ENCODE measurements around the gene AKAP9.
"Not testable (repeated sequence)": the region's sequence is repeated elsewhere in the genome, so short reads cannot be mapped to it uniquely, and the experiment has no call there.

Gene AKAP9

DNA sequence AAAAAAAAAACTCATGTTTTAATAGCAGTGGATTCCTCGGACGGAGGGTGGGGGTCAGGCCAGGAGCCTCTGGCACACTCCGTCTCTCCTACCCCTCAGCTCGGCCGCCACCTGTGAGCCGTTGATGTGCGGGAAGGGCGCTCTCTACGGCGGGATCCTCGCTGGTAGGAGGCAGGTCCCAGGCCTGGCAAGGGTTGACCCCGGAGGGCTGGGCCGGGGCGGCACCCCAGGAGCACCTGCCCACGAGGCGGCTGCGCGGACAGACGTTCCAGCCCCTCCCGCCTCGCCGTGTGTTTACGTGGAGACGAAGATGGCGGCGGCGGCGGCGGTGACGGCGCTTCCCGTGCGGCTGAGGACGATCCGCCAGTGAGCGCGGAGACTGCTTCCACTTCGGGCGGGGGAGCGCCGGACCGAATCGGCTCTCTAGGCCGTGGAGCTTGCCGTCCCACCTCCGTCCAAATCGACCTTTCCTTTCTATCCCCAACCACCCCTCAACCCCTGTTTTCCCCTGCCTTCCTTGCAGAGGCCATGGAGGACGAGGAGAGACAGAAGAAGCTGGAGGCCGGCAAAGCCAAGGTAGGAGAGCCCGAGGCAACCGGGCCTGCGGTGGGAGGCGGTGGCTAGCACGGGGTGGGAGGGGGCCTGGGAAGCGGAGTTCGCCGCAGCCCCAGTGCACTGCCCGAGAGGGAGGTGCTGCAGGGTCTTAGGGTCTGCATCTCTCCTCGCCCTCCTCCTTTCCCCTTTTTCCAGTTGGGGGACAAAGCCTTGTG, at the start of gene AKAP9:
AKAP9 (plus strand) TSS at position 291 of the 770 bp plus-strand sequence; CDS start at position 529, 238 bp downstream.
- DNase-seq: peak; percentile 88

DNA sequence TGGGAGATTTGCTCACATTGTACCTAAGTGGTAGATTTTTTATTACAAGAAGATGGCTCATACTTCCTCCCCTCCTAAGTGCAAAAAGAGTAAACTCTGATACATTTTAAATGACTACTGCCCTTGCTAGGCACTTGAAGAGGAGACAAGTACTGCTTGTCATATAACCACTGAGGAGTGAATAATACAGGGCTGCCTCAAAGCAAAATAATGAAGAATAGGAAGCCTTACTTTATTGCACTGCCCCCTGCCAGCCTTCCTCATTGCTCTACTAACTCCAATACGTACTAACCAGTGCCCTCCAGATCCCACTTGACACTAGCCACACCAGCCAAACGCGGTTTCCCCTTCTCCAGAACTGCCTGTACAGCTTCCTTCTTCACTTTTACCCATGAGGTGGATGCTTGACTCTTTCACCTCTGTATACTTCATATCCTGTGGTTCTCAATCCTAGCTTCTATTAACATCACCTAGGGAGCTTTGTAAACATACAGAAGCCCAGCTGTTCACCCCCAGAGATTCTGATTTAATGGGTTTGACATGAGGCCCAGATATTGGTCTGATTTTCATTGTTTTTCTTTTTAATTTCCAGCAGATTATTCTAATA, 48.5 kb upstream of the AKAP9 start:
- peak; percentile 38 for DNase-seq

DNA sequence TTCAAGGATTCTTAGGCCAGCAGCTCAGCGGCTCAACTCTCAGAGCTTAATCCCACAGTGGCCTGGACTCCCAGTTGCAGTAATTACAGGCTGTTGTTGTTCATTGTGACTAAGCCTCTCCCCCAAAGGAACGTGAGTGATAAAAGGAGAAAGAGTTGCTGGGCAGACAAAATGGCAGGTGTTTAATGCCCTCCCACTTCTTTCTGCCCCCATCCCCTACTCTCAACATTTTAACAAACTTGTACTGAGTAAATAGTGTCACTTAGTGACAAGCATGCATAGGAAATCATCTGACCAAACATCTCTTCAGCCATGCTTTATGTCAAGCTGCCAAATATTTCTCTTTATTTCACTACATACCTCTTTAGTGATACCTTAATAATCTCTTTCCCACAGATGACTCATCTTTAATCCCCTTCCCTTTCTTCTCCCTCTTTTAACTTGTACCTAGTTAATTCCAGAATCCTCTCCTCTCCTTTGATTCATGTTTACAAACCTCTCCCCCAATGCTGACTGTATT, 47.8 kb upstream of the AKAP9 start:
- DNase-seq: peak; percentile 25

DNA sequence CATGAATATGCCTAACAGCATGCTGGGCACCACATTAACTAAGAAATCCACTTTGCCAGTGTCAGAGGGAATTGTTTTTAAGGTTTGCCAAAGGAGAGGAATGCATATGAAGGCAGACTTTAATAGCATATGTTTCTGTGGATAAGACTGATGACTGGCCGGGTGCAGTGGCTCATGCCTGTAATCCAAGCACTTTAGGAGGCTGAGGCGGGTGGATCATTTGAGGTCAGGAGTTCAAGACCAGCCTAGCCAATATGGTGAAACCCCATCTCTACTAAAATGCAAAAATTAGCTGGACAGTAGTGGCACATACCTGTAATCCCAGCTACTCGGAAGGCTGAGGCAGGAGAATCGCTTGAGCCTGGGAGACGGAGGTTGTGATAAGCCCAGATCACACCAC, 47.0 kb upstream of the AKAP9 start:
- not testable (repeated sequence) for DNase-seq

DNA sequence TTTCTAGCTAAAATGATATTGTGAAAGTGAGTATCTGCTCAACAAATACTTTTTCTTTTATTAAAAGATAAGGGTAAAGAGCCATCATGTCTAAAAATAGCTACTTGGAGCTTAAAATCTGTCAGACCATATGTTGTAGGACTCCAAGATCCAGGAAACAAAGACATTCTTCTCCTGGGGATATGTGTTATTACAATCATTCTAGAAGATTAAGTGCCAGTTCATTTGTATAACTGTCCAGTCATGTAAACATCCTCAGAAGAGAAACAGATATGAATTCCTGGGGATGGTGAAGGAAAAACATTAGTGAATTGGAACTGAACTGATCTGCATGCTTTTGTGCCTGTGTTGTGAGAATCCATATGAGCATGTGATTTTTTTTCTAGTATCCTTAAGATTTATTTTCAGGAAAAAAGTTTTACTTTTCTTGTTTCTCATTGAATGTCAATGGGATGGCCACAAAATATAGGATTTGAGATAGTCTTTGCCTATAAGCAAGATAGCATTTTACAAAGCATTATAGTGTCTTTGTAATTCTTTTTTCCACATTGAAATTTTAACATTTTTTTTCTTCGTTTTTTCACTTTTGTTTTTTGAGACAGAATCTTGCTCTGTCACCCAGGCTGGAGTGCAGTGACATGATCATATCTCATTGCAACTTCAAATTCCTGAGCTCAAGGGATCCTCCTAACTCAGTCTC, 45.7 kb upstream of the AKAP9 start:
- DNase-seq: peak; percentile 75

DNA sequence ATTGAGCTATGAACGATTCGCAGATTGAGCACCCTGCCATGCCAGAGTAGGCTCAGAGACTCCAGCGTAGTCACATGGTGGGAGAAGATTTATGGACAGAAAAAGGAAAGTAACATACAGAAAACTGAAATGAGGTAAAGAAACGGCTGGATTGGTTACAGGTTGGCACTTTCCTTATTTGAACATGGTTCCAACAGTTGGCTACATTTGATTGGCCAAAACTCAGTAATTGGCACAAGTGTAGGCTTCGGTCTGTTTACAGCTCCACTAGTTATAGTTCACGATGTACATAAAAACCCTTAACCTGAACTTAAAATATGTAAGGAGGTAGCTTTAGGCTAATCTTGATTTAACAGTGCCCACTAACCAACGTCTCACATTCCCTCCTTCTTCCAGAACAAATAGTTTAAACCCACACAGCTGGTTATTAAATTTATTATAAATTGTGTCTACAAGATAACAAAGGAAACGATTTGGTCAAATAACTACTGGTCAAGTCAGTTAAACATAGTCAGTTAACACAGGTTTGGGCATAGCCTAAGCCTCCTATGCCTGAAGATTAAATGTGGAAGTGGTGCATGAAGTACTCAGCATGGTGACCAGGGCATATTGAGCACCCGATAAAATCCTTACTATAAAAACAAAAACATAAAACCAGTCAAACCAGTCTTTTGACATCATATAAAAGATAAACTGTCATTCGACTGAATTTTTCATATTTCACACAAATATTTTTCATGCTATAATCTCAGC, 42.2 kb upstream of the AKAP9 start:
- DNase-seq: no peak

DNA sequence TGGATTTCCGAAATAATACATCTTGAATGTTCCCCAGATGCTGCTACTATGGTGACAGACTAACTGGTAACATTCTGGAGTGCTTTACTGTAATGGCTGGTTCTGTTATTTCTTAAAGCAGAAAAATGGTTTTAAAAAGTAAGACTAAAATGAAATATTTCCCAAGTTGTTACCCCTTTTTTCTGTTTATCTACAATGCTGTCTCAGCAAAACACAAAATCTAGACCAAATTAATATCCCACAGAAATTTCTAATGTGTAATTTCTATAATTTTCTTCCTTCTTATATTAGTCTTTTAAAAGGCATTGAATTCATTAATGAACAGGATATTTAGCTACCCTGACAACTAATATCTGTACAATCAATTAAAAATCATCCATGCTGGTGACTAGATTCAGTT, 41.1 kb upstream of the AKAP9 start:
- no peak for DNase-seq

DNA sequence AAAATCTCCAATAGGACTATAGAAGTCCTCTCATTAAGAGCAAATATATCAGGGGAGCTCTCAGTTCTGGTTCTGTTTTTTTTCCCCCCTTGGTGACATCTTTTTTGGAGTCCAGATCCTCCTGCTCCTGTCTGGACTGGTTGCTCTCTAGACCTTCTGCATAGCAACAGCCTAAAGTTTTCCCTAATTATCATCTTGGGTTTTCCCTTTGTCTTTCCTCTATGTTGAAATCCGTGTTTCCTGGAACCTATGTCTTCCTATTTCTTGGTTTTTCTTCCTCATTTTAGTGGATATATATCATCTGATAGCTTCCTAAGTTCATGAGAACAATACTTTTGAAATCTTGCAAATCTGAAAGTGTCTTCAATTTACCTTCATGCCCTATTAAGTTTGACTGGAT, 30.5 kb upstream of the AKAP9 start:
- no peak for DNase-seq

DNA sequence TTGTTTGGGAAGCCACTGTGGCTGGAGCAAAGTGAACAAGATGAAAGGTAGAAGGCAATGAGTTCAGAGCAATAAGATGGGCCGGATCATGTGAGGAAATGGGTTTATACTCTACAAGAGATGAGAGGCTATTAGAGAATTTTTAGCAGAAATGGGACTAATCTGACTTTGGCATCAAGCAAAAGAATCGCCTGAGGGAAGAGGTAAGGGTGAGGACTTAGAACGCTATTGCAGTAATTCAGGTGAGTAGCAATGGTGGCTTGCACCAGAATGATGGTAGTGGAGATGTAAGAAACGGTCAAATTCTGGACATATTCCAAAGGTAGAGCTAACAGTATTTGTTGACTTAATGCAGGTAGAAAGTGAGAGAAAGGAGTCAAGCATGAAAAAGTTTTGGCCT, 29.5 kb upstream of the AKAP9 start:
- no peak for DNase-seq

DNA sequence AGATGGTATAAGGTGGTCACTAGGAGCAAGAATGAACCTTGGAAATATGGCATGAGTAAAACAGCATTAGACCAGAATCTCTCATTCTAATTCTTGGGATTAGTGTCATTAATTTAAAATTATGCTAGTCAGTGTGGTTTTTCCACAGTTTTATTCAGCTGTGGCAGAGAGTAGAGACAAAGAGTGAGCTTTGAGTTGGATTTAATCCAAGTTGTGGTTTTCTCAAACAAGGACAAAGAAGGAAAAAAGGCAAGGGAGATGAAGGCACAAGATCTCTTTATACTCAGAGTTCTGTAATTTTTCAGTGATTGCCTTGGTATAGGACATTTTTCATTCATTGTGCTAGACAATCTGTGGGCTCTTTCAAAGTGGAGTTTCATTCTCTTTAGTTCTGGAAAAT, 28.2 kb upstream of the AKAP9 start:
- no peak for DNase-seq

DNA sequence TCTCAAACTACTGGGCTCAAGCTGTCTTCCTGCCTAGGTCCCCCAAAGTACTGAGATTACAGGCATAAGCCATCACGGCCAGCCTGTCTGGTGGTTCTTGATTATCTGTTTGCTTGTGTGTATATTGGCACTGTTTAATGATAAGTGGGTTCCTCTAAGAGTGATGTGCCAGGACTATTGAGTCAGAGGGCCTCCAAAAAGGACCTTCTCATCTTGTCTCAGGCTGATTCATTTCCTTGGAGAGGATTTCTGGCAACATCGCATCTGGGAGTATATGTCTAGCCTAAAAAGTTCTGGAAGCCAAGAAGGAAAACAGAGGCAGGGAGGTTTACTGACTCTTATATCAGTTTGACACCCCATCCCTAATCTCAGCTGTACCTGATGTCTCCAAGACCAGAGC, 27.1 kb upstream of the AKAP9 start:
- DNase-seq: no peak

DNA sequence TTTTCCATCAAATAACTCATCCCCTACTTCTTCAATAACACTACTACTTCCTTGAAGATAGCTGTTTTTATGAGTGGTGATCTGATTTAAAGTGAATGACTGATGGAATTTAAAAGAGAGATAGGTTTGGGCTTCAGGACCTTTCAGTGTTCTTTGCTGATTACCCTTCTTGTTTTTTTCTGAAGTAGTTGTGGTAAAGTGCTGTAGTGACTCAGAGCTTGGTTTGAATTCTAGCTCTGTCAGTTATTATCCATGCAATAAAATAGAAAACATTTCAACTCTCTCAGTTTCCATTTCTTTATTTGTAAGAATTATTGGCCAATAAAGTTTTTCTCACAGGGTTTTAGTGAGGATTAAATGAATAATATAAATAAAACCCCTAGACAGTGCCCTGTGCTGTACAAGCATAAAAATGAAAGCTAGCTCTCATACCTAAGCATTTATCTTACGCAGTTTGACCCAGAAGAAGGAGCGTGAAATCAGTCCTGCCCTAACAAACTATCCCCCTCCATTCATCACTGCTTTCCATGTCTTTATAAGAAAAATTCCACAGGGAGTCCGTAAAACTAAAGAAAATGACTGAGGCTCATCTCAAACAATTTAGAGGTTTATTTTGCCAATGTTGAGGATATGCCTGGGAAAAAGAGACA, 25.1 kb upstream of the AKAP9 start:
- DNase-seq: no peak

DNA sequence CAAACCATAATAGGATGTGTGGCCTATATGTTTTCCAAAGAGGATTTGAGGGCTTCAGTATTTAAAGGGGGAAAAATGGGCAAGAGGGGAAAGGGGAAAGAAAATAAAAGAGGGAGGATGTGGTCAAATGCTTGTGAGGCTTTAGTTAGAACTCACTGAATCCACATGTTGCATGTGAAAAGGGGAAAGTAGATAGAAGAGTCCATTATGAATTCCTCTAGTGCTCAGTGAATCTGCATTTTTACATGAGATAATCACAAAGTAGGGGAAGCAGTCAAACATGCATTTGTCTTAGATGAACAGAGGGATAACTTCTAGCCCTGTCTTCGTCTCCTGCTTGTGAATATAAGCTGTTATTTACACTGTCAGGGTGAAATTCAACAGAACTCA, 24.6 kb upstream of the AKAP9 start:
- DNase-seq: no peak

DNA sequence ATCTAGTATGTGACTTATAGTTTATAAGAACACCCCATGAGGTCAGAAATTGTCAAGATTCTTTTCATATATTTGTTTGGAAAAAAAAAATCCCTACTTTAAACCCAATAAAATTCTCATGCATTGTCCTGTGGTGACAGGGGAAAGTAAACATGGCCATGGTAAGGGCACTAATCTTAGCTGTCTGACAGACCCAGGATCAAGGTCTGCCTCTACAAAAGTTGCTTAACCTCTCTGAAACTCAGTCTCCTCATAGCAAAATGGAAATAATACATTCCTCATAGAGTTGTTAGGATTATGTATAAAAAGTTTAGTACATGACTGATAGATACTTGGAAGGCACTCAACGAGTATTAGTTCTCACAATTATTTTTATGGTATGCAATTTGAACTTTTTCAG, 22.3 kb upstream of the AKAP9 start:
- no peak for DNase-seq

DNA sequence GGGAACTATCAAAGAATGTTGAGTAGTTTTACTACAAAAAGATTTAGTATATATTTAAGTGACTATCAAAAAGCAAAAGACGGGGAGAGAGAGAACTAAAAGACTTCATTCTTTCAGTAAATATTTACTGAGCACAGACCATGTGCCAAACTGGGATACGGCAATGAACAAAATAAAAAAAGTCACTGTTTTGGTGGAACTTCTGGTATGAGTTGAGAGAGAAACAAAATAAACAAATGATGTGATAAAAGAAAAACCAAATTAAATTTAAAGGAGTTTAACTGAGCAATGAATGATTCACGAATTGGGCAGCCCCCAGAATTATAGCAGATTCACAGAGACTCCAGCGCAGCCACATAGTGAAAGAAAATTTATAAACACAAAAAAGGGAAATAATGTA, 17.8 kb upstream of the AKAP9 start:
- DNase-seq: no peak

DNA sequence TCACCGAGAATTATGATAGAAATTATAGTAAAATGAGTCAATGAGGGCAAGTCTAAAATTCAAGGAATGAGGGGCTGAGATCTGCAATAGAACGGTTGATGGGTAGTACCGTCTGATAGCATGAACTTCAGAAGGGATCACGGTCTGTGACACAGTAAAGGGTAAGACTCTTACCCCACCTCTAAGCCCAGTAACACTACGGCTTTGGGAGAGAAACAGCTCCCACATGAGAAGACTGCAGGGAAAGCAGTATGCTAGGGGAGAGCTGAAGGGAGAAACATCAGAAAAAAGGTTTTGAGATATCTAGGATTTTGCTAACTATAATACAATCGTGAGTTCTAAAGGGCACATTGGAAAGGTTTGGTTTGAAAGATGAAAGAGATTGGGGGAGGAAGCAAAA, 12.8 kb upstream of the AKAP9 start:
- no peak for DNase-seq

DNA sequence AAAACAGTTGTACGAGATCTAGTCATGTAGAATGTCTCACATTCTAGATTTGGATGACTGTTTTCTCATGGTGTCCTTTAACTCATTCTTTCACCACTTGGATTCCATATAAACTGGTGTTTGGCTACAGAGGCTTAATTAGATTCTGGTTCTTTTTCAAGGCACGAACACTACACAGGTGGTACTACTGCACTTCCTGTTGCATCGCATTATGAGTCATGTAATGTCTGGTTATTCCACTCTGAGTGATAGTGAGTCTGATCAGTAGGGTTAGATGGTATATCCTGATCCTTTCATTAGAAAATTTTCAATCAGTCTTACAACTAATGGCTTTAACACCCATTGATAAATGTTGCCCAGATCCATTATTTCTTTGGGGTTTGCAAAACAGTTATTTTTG, 11.2 kb upstream of the AKAP9 start:
- DNase-seq: no peak

DNA sequence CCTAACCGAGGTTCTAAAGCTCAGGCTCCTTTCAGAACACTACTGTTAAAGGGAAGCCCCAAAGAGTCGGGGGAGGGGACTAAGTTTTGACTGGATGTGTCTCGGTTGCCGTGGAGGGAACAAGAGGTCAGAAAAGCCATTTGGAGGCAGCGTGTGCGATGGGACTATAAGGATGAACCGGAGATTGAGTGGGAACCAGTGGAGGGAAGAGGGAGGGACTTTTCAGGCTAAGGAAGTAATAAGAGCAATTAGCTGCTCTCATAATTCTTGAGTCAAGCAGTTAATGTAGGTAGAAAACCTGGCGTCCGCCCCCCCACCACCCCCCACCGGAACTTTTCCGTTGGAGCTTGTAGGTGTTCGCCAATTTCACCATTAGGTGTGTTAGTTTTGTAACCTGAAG, 491 bp upstream of the AKAP9 start:
- DNase-seq: peak; percentile 68

DNA sequence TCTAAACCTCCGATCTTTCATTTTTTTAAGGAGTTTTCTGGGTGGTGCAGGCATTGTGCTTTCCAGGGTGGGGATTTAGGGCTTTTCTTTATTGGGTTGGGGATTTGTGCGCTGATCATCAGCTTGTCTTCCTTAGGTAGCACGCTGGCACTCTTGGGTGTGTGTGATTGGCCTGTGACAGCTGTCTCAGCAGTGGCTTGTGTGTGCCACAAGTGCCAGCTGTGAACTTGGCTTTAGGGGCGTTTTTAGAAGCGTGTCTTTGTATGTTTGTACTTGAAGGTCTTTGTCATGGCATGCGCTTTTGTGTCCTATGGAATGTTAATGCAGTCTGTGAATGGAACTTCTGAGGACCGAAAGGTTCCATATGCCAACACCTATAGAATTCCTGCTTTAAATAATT, 788 bp downstream of the AKAP9 start:
- peak; percentile 80 for DNase-seq

DNA sequence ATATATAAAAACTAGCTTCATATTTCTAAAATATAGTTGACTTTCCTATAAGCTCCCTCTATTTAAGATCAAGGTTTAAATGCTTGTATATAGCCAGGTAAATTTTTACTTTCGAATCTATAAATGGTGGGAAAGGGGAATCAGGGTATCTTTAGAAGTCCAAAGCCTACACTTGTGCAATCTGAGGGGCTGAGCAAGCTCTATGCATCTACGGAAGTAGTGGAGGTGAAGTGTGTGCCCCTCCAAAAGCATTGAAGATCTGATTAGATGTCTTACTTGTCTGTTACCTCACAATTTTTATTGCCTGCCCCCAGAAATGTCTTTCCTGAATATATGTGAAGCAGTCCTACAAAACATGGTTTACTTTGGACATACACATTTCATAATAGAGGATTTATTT, 1.6 kb downstream of the AKAP9 start:
- DNase-seq: no peak

DNA sequence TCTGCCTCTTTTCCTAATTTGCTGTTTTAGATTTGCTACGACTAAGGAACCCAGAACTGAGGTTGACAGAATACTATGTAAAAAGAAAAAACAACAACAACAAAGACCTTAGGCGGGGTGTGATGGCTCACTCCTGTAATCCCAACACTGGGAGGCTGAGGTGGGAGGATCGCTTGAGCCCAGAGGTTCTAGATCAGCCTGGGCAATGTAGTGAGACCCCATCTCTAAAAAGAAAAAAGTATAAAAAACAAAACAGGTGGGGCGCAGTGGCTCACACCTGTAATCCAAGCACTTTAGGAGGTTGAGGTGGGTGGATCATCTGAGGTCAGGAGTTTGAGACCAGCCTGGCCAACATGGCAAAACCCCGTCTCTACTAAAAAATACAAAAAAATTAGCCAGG, 4.3 kb downstream of the AKAP9 start:
- DNase-seq: not testable (repeated sequence)

DNA sequence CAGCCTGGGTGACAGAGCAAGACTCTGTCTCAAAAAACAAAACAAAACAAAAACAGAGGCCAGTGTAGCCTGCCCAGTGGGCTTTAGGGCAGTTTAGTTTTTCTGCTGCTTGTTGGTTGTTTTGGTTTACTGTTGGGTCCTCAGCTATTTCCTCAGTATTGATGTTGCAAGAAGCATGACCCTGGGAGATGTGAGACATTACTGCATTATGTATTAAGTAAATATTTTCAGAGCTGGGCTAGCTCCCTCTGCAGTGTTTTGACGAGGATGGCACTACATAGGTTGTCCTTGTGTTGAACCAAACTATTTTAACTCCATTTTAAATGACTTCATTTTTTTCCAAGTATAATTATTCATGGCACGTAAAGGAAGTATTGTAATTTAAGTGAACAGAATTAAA, 4.8 kb downstream of the AKAP9 start:
- no peak for DNase-seq

DNA sequence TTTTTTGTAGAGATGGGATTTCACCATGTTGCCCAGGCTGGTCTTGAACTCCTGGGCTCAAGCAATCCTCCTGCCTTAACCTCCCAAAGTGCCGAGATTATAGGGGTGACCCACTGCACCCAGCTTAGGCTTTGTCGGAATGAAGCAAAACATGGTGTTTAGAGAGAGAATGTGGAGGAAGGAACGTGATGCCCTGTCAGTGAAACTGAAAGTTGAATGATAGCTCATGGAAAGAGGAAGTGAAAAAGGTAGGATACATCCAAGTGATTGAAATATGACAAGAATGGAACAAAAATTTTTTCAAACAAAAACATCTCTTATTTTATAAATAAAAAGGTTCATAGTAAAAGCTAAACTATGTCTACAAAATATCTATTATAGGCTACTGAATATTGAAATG, 5.9 kb downstream of the AKAP9 start:
- DNase-seq: no peak
